K562 (cell line): Measurements from ENCODE around the gene KCNJ5.

Experiments used
- YY1 ChIP-seq, 3 experiments: IDR thresholded peaks; 2 replicates each; pipeline ENCODE4 v1.6.1; 2011; ENCODE audit warnings: low read length in 2 of 3, mild to moderate bottlenecking in 2 of 3, moderate library complexity in 2 of 3, borderline replicate concordance in 1 of 3, control low read depth in 1 of 3, low read depth in 1 of 3; ENCODE audit not compliant: insufficient read depth in 3 of 3, insufficient replicate concordance in 2 of 3, control insufficient read depth in 1 of 3, insufficient read length in 1 of 3; ENCODE audit errors: extremely low read depth in 1 of 3
- ZSCAN29 ChIP-seq: fragments of 450-650 bp; IDR thresholded peaks from 2 replicates; pipeline ENCODE4 v1.6.1; 2017

GRCh38 chr11:128891913-128892398 lies 800 bp downstream of the KCNJ5 start:
- no peak for TF ChIP-seq ZSCAN29
- TF ChIP-seq YY1 (IDR thresholded peaks at IDR 0.05; ENCODE audit: borderline replicate concordance in 1 of 3, control insufficient read depth in 1 of 3, extremely low read depth in 1 of 3, insufficient read depth in 3 of 3, insufficient read length in 1 of 3, insufficient replicate concordance in 2 of 3, low read depth in 1 of 3, low read length in 2 of 3): no peak
